AG04449 (cell line): Measurements from ENCODE around the gene ST14.

Source experiments
- CTCF ChIA-PET: fragments of 350-600 bp; formaldehyde crosslinking; extraction: SDS; loops from one replicate; lab custom pipeline; 2021; ENCODE audit warnings: antibody characterized with exemption; lab: Yijun Ruan, JAX
- POLR2A ChIA-PET: fragments of 400-600, 350-600 bp; formaldehyde crosslinking; extraction: SDS; loops from one replicate; lab custom pipeline; 2020; ENCODE audit warnings: antibody characterized with exemption, inconsistent platforms; lab: Yijun Ruan, JAX
- DNase-seq: peaks from one replicate; pipeline ENCODE4 v3.0.0-alpha.2; 2010; ENCODE audit warnings: low read depth, low spot score
- H3K4me3 ChIP-seq: 2 replicates; pipeline ENCODE4 v1.5.1; 2011; ENCODE audit warnings: low read depth, mild to moderate bottlenecking, control low read depth, low read length
- TF ChIP-seq, protein P1 (sequence below): IDR thresholded peaks from one replicate; pipeline ENCODE4 v1.5.1; 2011; ENCODE audit warnings: mild to moderate bottlenecking, moderate library complexity, low read length, control low read depth, inconsistent platforms; ENCODE audit not compliant: insufficient read depth; ENCODE audit errors: missing control alignments

Gene ST14

GRCh38 chr11:130202009-130202817 lies 42.6 kb downstream of the ST14 start:
- ChIA-PET CTCF (interaction anchor here (1.5 kb wide), 1 partner anchor 11 kb away, joined by 4 read pairs; no protein-coding TSS in a partner anchor), POLR2A (no interaction called here)
- no peak overlapping the region for H3K4me3 ChIP-seq
- DNase-seq: no peak
- TF ChIP-seq, protein P1, sequence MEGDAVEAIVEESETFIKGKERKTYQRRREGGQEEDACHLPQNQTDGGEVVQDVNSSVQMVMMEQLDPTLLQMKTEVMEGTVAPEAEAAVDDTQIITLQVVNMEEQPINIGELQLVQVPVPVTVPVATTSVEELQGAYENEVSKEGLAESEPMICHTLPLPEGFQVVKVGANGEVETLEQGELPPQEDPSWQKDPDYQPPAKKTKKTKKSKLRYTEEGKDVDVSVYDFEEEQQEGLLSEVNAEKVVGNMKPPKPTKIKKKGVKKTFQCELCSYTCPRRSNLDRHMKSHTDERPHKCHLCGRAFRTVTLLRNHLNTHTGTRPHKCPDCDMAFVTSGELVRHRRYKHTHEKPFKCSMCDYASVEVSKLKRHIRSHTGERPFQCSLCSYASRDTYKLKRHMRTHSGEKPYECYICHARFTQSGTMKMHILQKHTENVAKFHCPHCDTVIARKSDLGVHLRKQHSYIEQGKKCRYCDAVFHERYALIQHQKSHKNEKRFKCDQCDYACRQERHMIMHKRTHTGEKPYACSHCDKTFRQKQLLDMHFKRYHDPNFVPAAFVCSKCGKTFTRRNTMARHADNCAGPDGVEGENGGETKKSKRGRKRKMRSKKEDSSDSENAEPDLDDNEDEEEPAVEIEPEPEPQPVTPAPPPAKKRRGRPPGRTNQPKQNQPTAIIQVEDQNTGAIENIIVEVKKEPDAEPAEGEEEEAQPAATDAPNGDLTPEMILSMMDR: no peak

DNA sequence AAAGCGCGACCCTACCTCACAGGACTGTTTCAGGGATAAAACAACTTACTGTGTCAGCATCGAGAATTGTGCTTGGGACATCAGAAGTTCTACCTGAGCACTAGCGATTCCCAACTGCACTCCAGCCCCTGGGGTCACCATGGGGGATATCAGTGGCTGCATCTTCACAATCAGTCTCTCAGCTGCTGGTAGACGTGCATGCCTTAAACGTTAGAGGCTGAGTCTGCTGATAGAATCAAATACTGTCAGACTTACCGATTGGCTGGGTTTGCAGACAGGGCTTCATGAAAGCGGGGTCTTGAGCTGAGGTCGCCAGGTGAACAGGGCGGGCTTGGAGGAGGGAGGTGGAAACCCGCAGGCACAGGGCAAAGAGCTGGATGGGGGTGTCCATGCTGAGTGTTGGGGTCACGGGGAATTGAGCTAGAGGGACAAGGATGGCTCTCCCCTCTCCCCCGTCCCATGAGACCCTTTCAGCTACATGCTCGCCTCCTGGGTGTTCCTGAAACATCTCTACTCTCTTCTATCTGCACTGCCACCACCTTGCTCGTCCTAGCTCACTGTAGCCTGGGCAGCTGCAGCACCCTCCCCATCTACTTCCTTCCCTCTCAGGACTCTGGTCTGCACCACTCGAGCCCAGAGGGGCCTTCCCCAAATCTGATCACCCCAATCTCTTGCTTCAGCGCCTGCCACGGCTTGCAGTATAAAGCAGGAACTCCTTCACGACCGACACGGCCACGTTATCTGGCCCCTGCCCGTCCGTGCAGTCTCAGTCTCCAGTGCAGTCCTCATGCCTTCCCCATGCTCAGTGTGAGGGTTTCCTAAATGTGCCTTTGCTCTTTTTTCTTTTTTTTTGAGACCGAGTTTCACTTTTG lies 43.5 kb downstream of the ST14 start:
- DNase-seq: no peak
- TF ChIP-seq, protein P1: no peak
- POLR2A ChIA-PET: no interaction called here
- H3K4me3 ChIP-seq: no peak overlapping the region
- CTCF ChIA-PET: interaction anchor here (1.5 kb wide), 1 partner anchor 10 kb away, joined by 4 read pairs; no protein-coding TSS in a partner anchor

GRCh38 chr11:130203766-130204702 lies 44.5 kb downstream of the ST14 start:
- TF ChIP-seq, protein P1: no peak
- ChIA-PET POLR2A (no interaction called here), CTCF (interaction anchor here (1.2 to 1.5 kb wide), 2 partner anchors 9 kb away, joined by 4 to 6 read pairs; no protein-coding TSS in a partner anchor)
- DNase-seq: no peak
- H3K4me3 ChIP-seq: no peak overlapping the region

DNA sequence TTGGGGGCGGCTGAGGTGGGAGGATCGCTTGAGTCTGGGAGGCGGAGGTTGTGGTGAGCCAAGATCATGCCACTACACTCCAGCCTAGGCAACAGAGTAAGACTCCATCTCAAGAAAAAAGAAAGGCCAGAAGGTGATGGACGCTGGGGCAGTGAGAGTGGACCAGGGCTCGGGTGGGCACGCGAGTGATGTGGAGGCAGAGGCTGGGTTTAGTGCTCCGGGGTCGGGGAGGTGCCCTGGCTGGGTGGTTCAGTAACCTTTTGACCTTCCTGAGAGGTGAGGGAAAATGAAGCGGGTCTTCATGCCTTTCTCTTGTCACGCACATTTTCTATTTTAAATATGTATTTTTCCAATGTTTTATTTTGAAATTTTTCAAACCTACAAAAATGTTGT lies 45.1 kb downstream of the ST14 start:
- TF ChIP-seq, protein P1: no peak
- H3K4me3 ChIP-seq: no peak overlapping the region
- POLR2A ChIA-PET: no interaction called here
- no peak for DNase-seq
- CTCF ChIA-PET: interaction anchor here (1.2 kb wide), 1 partner anchor 8 kb away, joined by 6 read pairs; no protein-coding TSS in a partner anchor

DNA sequence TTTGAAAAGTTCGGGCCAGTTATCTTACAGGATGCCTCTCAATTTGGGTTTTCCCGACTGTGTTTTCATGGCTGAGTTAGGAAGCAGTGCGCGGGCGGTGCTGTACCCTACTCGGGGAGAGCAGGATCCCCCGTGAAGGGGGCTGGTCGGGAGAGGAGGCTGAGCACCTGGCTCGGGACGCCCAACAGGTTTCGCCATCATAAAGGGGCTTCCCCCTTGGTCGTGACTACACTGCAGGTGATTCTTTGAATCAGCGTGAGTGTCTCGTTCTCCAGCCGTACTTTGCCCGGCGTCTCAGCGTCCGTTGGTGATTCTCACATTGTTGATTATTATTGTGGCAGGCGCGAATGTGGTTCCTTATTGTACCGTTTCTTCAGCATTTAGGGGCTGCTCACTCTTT lies 46.6 kb downstream of the ST14 start:
- CTCF ChIA-PET: interaction anchor here (0.7 kb wide), 1 partner anchor 10 kb away, joined by 3 read pairs; no protein-coding TSS in a partner anchor

More for the DNA sequence above, 46.6 kb downstream of the ST14 start:
- no peak overlapping the region for H3K4me3 ChIP-seq
- POLR2A ChIA-PET: no interaction called here
- TF ChIP-seq, protein P1: no peak
- no peak for DNase-seq
